ENCODE measurements around the gene HK1. TPM values are rescaled to one million over a fixed set of nuclear protein-coding genes. Genes with fewer than 3 reads are reported as not detected.

The HK1 gene
- total RNA-seq, 6 experiments from 2014 or later, result 149 to 158 (median 155) TPM

- Mint-ChIP-seq H3K4me1 (ENCODE audit: low read depth) (peaks cover 37% of the 10 kb centered on the region), H3K36me3 (ENCODE audit: low read depth) (0 out of 2 replicates have a peak, but pooled peaks cover 10% of the 10 kb centered on the region), H3K4me3 (no peak overlapping the region), H3K9me3 (no peaks in the 10 kb centered on the region), H3K27me3 (ENCODE audit: insufficient read depth) (peaks cover 2% of the 10 kb centered on the region), H3K27ac (no peak overlapping the region)
- no peak for DNase-seq
- TF ChIP-seq CTCF (IDR thresholded peaks at IDR 0.05), result no peak
Observed at GRCh38 chr10:69434926-69435325, 156.6 kb downstream of the HK1 start.

- no peak overlapping the region for H3K4me3 Mint-ChIP-seq
- H3K36me3 Mint-ChIP-seq (ENCODE audit: low read depth), result 0 out of 2 replicates have a peak, but pooled peaks cover 10% of the 10 kb centered on the region
- peaks cover 2% of the 10 kb centered on the region for H3K27me3 Mint-ChIP-seq (ENCODE audit: insufficient read depth)
- DNase-seq, result no peak
- H3K9me3 Mint-ChIP-seq, result no peaks in the 10 kb centered on the region
- peaks cover 48% of the 10 kb centered on the region for H3K4me1 Mint-ChIP-seq (ENCODE audit: low read depth)
- no peak overlapping the region for H3K27ac Mint-ChIP-seq
- TF ChIP-seq CTCF (IDR thresholded peaks at IDR 0.05), result no peak
Observed at GRCh38 chr10:69435966-69436520, 157.7 kb downstream of the HK1 start.

- DNase-seq, result no peak
- no peaks in the 10 kb centered on the region for H3K9me3 Mint-ChIP-seq
- peaks cover 55% of the 10 kb centered on the region for H3K4me1 Mint-ChIP-seq (ENCODE audit: low read depth)
- peak overlapping the region; percentile 93 for H3K27ac Mint-ChIP-seq
- H3K36me3 Mint-ChIP-seq (ENCODE audit: low read depth), result 0 out of 2 replicates have a peak, but pooled peaks cover 10% of the 10 kb centered on the region
- H3K27me3 Mint-ChIP-seq (ENCODE audit: insufficient read depth), result no peaks in the 10 kb centered on the region
- no peak for TF ChIP-seq CTCF (IDR thresholded peaks at IDR 0.05)
- H3K4me3 Mint-ChIP-seq, result peak overlapping the region; percentile 79
Observed at GRCh38 chr10:69437321-69438259, 159.3 kb downstream of the HK1 start.

- no peaks in the 10 kb centered on the region for H3K9me3 Mint-ChIP-seq
- peak overlapping the region; percentile 79 for H3K4me3 Mint-ChIP-seq
- H3K36me3 Mint-ChIP-seq (ENCODE audit: low read depth), result 0 out of 2 replicates have a peak, but pooled peaks cover 10% of the 10 kb centered on the region
- peaks cover 59% of the 10 kb centered on the region for H3K4me1 Mint-ChIP-seq (ENCODE audit: low read depth)
- H3K27me3 Mint-ChIP-seq (ENCODE audit: insufficient read depth), result peaks cover 2% of the 10 kb centered on the region; the same call in 1 of the 2 replicates
- H3K27ac Mint-ChIP-seq, result peak overlapping the region; percentile 93
- DNase-seq, result peak; percentile 82
- TF ChIP-seq CTCF (IDR thresholded peaks at IDR 0.05), result no peak
Observed at GRCh38 chr10:69438536-69439349, 160.4 kb downstream of the HK1 start.

- TF ChIP-seq CTCF (IDR thresholded peaks at IDR 0.05), result no peak
- H3K27me3 Mint-ChIP-seq (ENCODE audit: insufficient read depth), result peaks cover 2% of the 10 kb centered on the region; the same call in 1 of the 2 replicates
- peak overlapping the region; percentile 93 for H3K27ac Mint-ChIP-seq
- H3K4me1 Mint-ChIP-seq (ENCODE audit: low read depth), result peaks cover 55% of the 10 kb centered on the region
- DNase-seq, result peak; percentile 80
- 0 out of 2 replicates have a peak, but pooled peaks cover 9% of the 10 kb centered on the region for H3K36me3 Mint-ChIP-seq (ENCODE audit: low read depth)
- H3K9me3 Mint-ChIP-seq, result 0 out of 2 replicates have a peak, but pooled peaks cover 2% of the 10 kb centered on the region
- H3K4me3 Mint-ChIP-seq, result peak overlapping the region; percentile 79
Observed at GRCh38 chr10:69439350-69439739, 161.0 kb downstream of the HK1 start.

Measured in HFFc6 (cell line).